Tibial nerve (tissue), 4 donors: ENCODE results near the gene GSX1.

Source experiments
- EP300 ChIP-seq, 2 donors: sonication (generic); formaldehyde crosslinking; IDR thresholded peaks; one replicate each; pipeline ENCODE4 v1.6.1; 2017; ENCODE audit warnings: antibody characterized with exemption in 2 of 2, mild to moderate bottlenecking in 1 of 2
- POLR2A ChIP-seq, 2 donors: fragments of 450-650 bp; IDR thresholded peaks; one replicate each; pipeline ENCODE4 v1.6.1; 2017; ENCODE audit warnings: antibody characterized with exemption in 2 of 2, mild to moderate bottlenecking in 2 of 2, moderate library complexity in 2 of 2
- TF ChIP-seq, protein P1 (sequence below), 5 experiments: fragments of 200-600 bp in 3 of 5; fragments of 450-650 bp in 2 of 5; sonication (generic) in 3 of 5; IDR thresholded peaks; one replicate each; pipeline ENCODE4 v1.5.1; 2016 to 2019; ENCODE audit warnings: antibody characterized with exemption in 5 of 5, mild to moderate bottlenecking in 3 of 5, moderate library complexity in 2 of 5

DNA sequence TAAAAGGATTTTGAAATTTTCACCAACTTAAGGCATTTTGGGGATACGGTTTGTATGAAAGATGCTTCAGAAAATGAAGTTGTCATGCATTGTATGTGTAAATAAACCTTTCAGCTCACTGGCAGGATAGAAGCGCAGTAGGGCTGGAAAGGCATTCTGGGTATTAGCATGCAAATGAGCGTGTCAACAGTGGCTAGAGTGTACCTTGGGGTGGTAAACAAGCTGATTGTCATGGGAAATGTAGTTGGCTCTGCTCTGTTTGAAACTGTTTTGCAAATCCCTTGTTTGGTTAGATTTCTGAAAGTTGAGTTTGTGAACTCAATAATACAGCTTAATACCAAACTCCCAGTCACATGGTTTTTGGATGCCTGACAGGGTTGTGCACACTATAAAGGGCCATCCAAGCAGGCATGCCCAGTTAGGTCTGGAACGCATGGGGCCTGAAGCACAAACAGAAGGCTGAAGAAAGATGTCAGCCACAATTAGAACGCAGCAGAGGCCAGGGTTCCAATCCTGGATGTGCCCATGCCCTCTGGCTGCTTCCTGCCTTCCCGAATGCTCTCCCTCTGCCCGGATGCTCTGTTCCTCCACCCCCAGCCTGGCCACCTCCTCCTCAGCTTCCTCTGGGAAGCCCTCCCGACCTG is 14.6 kb downstream of the GSX1 start:
- TF ChIP-seq, protein P1, sequence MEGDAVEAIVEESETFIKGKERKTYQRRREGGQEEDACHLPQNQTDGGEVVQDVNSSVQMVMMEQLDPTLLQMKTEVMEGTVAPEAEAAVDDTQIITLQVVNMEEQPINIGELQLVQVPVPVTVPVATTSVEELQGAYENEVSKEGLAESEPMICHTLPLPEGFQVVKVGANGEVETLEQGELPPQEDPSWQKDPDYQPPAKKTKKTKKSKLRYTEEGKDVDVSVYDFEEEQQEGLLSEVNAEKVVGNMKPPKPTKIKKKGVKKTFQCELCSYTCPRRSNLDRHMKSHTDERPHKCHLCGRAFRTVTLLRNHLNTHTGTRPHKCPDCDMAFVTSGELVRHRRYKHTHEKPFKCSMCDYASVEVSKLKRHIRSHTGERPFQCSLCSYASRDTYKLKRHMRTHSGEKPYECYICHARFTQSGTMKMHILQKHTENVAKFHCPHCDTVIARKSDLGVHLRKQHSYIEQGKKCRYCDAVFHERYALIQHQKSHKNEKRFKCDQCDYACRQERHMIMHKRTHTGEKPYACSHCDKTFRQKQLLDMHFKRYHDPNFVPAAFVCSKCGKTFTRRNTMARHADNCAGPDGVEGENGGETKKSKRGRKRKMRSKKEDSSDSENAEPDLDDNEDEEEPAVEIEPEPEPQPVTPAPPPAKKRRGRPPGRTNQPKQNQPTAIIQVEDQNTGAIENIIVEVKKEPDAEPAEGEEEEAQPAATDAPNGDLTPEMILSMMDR (IDR thresholded peaks at IDR 0.05), result no peak
- TF ChIP-seq POLR2A (IDR thresholded peaks at IDR 0.05) (no peak), EP300 (IDR thresholded peaks at IDR 0.05) (no peak)
